ENCODE data around the gene PDRG1. TPM values are rescaled to one million over a fixed set of nuclear protein-coding genes. Genes with fewer than 3 reads are reported as not detected.

Gene PDRG1
- total and polyA plus RNA-seq, 2 donors (not counting 3 experiments of a cell fraction or from before 2014, with no cell fraction given), result 14.6 to 17.0 TPM

DNA sequence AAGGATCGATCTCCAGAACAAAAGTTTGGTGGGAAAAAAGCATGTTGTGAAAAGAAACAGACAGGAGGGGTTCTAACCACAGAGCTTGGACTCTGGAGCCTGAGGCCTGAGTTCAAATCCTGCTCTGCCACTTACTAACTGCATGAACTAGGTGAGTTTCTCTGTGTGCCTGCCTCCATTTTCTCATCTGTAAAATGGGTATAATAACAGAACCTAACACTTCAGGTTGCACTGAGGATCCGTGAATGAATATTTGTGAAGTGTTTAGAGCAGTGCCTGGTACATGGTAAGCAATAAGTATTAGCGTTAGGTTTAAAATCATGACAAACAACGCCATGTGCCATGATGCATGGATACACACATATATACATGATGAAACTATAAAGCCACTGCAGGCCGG is 44.8 kb downstream of the PDRG1 start:
- ChIA-PET POLR2A (no interaction called here), CTCF (no interaction called here)
- DNase-seq (ENCODE audit: low read depth, low spot score), result no peak
- TF ChIP-seq POLR2AphosphoS5 (IDR thresholded peaks at IDR 0.05; ENCODE audit: insufficient read depth, low read depth, low read length), result no peak
- TF ChIP-seq, protein P1, sequence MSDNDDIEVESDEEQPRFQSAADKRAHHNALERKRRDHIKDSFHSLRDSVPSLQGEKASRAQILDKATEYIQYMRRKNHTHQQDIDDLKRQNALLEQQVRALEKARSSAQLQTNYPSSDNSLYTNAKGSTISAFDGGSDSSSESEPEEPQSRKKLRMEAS (IDR thresholded peaks at IDR 0.05; ENCODE audit: insufficient read depth, insufficient read length), result no peak
- no peak for TF ChIP-seq CTCF (IDR thresholded peaks at IDR 0.05; ENCODE audit: extremely low read depth in 1 of 2, insufficient read depth in 1 of 2, low read depth in 1 of 2, low read length in 2 of 2)
- no peak for TF ChIP-seq MYC (IDR thresholded peaks at IDR 0.05; ENCODE audit: low read depth, low read length)
- no peak for TF ChIP-seq POLR2A (IDR thresholded peaks at IDR 0.05; ENCODE audit: low read depth, low read length)
- no peak for TF ChIP-seq GATA2 (IDR thresholded peaks at IDR 0.05; ENCODE audit: insufficient read depth, insufficient read length, low read depth, low read length)
- TF ChIP-seq JUN (IDR thresholded peaks at IDR 0.05; ENCODE audit: borderline replicate concordance, insufficient read depth, insufficient read length, low read depth), result no peak
- no peak for TF ChIP-seq EZH2 (IDR thresholded peaks at IDR 0.05; ENCODE audit: borderline replicate concordance, low read depth, low read length, severe bottlenecking)
- no peak for TF ChIP-seq FOS (IDR thresholded peaks at IDR 0.05; ENCODE audit: borderline replicate concordance, insufficient read depth, low read length)
- FAIRE-seq, result no peak
- Histone ChIP-seq H3K27me3 (ENCODE audit: control insufficient read depth in 2 of 2, insufficient read depth in 2 of 2, low read length in 2 of 2) (peaks cover 0 to 2% of the 10 kb centered on the region in 2 experiments), H3K4me2 (ENCODE audit: insufficient read depth, low read length) (no peak overlapping the region), H3K36me3 (ENCODE audit: control insufficient read depth in 2 of 2, extremely low read depth in 1 of 2, insufficient read depth in 2 of 2, low read length in 2 of 2) (no peaks in the 10 kb centered on the region), H3K4me1 (ENCODE audit: control insufficient read depth, extremely low read depth, insufficient read depth, low read length) (no peaks in the 10 kb centered on the region), H3K9me3 (replicated peaks; ENCODE audit: control insufficient read depth, insufficient read depth, low read length) (no peaks in the 10 kb centered on the region), H4K20me1 (replicated peaks; ENCODE audit: control insufficient read depth, extremely low read depth, insufficient read depth, low read length) (no peaks in the 10 kb centered on the region), H3K79me2 (ENCODE audit: control insufficient read depth, insufficient read depth, low read length) (no peaks in the 10 kb centered on the region), H3K4me3 (replicated peaks in 1 of 3; ENCODE audit: insufficient read depth in 1 of 3, low read depth in 1 of 3, low read length in 3 of 3) (no peak overlapping the region), H2AFZ (ENCODE audit: low read depth, low read length) (no peak overlapping the region), H3K9me1 (replicated peaks; ENCODE audit: control insufficient read depth, extremely low read depth, insufficient read depth, low read length) (no peaks in the 10 kb centered on the region), H3K9ac (replicated peaks; ENCODE audit: extremely low read depth, insufficient read depth, low read length) (no peak overlapping the region), H3K27ac (ENCODE audit: insufficient read depth, low read depth, low read length) (no peak overlapping the region)
- intact Hi-C loops (cut with micrococcal nuclease) (no loop called here), dilution Hi-C loops (cut with MboI; ENCODE audit: extremely low pct_ligation_motif_present, low sequenced_read_pairs) (no loop called here)
- BruUV-seq (replicated peaks), result no TSS peak
